CD8-positive, alpha-beta memory T cell (primary cell): ENCODE measurements around the gene FARS2. TPM values are rescaled to one million over a fixed set of nuclear protein-coding genes. Genes with fewer than 3 reads are reported as not detected.
"Not testable (repeated sequence)": the region's sequence is repeated elsewhere in the genome, so short reads cannot be mapped to it uniquely, and the experiment has no call there.

Experiments
- CTCF ChIA-PET: fragments of 350-600 bp; sonication (Branson Sonifier 250); formaldehyde crosslinking; loops from one replicate; lab custom pipeline; 2021; ENCODE audit warnings: antibody characterized with exemption; lab: Charles Lee
- POLR2A ChIA-PET: fragments of 350-600 bp; sonication (Branson Sonifier 250); formaldehyde crosslinking; loops from one replicate; lab custom pipeline; 2021; ENCODE audit warnings: antibody characterized with exemption; lab: Charles Lee
- DNase-seq, 5 donors: peaks; one replicate each; pipeline versions ENCODE4 v3.0.0 to v3.0.0-alpha.2; 2020 to 2022; ENCODE audit warnings: mixed read lengths in 1 of 5
- H3K27ac ChIP-seq: one replicate; pipeline ENCODE4 v1.7.0; 2013; ENCODE audit warnings: low read depth, mild to moderate bottlenecking, low read length, moderate library complexity
- H3K27me3 ChIP-seq: 2 replicates; pipeline ENCODE4 v1.7.0; 2013; ENCODE audit warnings: low read length, mild to moderate bottlenecking; ENCODE audit not compliant: insufficient read depth, poor library complexity, severe bottlenecking
- H3K36me3 ChIP-seq: 2 replicates; pipeline ENCODE4 v1.7.0; 2013; ENCODE audit warnings: mild to moderate bottlenecking, low read length, moderate library complexity; ENCODE audit not compliant: insufficient read depth
- H3K4me1 ChIP-seq: 2 replicates; pipeline ENCODE4 v1.7.0; 2013; ENCODE audit warnings: mild to moderate bottlenecking, low read length, moderate library complexity; ENCODE audit not compliant: insufficient read depth
- H3K4me3 ChIP-seq: 2 replicates; pipeline ENCODE4 v1.7.0; 2013; ENCODE audit warnings: mild to moderate bottlenecking, low read length
- H3K9me3 ChIP-seq: 2 replicates; pipeline ENCODE4 v1.7.0; 2013; ENCODE audit warnings: mild to moderate bottlenecking, low read length
- H3K27ac Mint-ChIP-seq, 8 donors: one replicate each; pipeline ENCODE4 v1.8.0; 2020 to 2021; ENCODE audit warnings: mixed read lengths in 8 of 8, mild to moderate bottlenecking in 6 of 8, inconsistent platforms in 3 of 8, moderate library complexity in 3 of 8
- H3K27me3 Mint-ChIP-seq, 2 donors: one replicate each; pipeline ENCODE4 v1.8.0; 2020 to 2021; ENCODE audit warnings: mixed read lengths in 2 of 2, mild to moderate bottlenecking in 1 of 2, moderate library complexity in 1 of 2
- H3K36me3 Mint-ChIP-seq, 3 donors: one replicate each; pipeline ENCODE4 v1.8.0; 2020 to 2021; ENCODE audit warnings: mixed read lengths in 3 of 3, inconsistent platforms in 1 of 3, mild to moderate bottlenecking in 1 of 3
- H3K4me1 Mint-ChIP-seq, 3 donors: one replicate each; pipeline ENCODE4 v1.8.0; 2020 to 2021; ENCODE audit warnings: mixed read lengths in 3 of 3, inconsistent platforms in 1 of 3, mild to moderate bottlenecking in 1 of 3
- H3K4me3 Mint-ChIP-seq, 7 donors: one replicate each; pipeline ENCODE4 v1.8.0; 2020 to 2021; ENCODE audit warnings: mixed read lengths in 7 of 7, mild to moderate bottlenecking in 6 of 7, moderate library complexity in 4 of 7, inconsistent platforms in 2 of 7
- H3K9me3 Mint-ChIP-seq, 5 donors: one replicate each; pipeline ENCODE4 v1.8.0; 2020 to 2022; ENCODE audit warnings: mixed read lengths in 5 of 5, mild to moderate bottlenecking in 3 of 5, moderate library complexity in 2 of 5, inconsistent platforms in 1 of 5
- polyA plus RNA-seq: library from polyadenylated mRNA; unstranded; fragments of 300-500 nt; fragmentation: Illumina TruSeq; gene quantifications from one replicate; pipeline ENCODE4 v1.2.3, GENCODE V29; 2021
- total RNA-seq, 2 experiments: library from RNA; stranded (reverse); gene quantifications; one replicate each; pipeline ENCODE4 v1.2.3, GENCODE V29; 2021

The FARS2 gene
- total and polyA plus RNA-seq, 3 experiments from 2014 or later: 24.5 to 26.0 (median 24.9) TPM

DNA sequence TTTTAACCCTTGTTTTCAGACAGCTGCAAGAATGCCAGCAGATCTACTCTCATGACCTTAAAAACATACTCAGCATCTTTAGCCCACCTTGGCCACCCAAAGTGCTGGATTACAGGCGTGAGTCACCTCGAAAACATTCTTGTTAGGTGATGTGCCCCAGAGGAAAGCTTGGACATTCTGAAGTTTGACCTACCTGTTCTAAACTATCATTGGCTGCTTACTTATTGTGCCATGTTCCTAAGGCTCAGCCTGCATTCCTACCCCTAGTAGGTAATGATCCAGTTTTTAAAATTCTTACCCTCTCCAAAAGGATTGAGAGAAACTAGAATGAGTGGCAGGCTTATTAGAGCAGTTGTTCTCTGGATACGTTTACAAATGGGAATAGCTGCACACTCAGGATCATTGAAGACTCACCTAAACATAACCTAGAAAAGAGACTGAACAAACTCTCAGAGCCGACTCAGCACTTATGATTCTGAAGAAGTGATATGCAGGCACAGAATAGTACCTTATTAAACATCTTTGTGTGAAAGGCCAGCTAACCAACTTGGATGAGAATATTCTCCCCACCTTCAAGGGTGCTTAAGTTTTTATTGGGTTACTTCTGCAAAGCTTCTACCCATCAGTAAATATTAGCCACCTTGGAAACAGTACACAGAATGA is 383.3 kb downstream of the FARS2 start:
- Histone ChIP-seq H3K36me3 (peaks cover 3% of the 10 kb centered on the region), H3K4me3 (no peak overlapping the region), H3K27ac (no peak overlapping the region), H3K9me3 (peaks cover 9% of the 10 kb centered on the region), H3K27me3 (no peaks in the 10 kb centered on the region), H3K4me1 (no peaks in the 10 kb centered on the region)
- CTCF ChIA-PET: no interaction called here
- DNase-seq: no peak
- Mint-ChIP-seq H3K27me3 (no peaks in the 10 kb centered on the region), H3K9me3 (peaks cover 3 to 15% (median 11%) of the 10 kb centered on the region in 5 donors), H3K4me1 (no peaks in the 10 kb centered on the region), H3K4me3 (no peak overlapping the region), H3K36me3 (peaks cover 14 to 17% (median 16%) of the 10 kb centered on the region in 3 donors), H3K27ac (no peak overlapping the region)
- POLR2A ChIA-PET: no interaction called here

GRCh38 chr6:5645328-5646290 is 384.3 kb downstream of the FARS2 start:
- H3K27me3 ChIP-seq: no peaks in the 10 kb centered on the region
- no peaks in the 10 kb centered on the region for H3K36me3 ChIP-seq
- no peak overlapping the region for H3K4me3 Mint-ChIP-seq
- no peak overlapping the region for H3K27ac ChIP-seq
- no peaks in the 10 kb centered on the region for H3K4me1 Mint-ChIP-seq
- CTCF ChIA-PET: no interaction called here
- DNase-seq: no peak
- POLR2A ChIA-PET: no interaction called here
- peaks cover 3 to 7% (median 4%) of the 10 kb centered on the region in 5 donors for H3K9me3 Mint-ChIP-seq
- H3K36me3 Mint-ChIP-seq: peaks cover 5 to 15% (median 9%) of the 10 kb centered on the region in 3 donors
- H3K4me1 ChIP-seq: no peaks in the 10 kb centered on the region
- H3K9me3 ChIP-seq: peaks cover 3% of the 10 kb centered on the region
- H3K4me3 ChIP-seq: no peak overlapping the region
- H3K27me3 Mint-ChIP-seq: no peaks in the 10 kb centered on the region
- H3K27ac Mint-ChIP-seq: peak overlapping the region in 1 of 8 donors; percentile 4

DNA sequence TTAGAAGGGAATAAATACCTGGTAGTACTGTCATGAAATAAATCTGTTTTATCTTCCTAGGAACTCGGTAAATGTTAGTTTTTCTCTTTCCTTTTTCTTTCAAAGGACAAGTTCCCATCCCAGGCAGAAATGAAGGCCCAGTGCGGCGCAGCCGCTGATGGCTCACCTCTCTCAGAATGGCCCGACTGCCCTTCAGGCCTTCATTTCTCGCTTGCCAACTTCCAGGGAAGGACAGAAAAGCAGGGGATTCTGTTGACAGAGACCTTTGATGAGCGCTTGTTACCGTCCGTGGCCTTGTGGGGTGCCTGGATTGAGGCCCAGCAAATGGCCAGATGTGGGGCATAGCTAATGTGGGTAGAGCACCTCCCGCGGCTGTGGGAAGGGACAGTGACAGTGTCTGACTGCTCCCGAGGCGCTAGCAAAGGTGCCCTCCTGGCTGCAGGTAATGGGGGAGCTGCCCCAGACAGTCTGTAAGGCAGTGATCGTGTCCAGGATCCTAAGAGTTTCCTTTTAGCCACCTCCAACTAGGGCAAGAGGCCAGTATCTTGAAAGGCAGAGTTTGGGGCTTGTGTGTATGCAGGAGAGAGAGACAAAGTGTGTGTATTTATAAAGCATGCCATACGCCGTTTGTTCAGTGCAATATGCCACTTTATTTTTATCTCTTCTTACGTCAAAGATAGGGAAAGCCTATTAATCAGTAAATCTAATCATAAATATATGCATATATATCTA is 391.3 kb downstream of the FARS2 start:
- H3K9me3 Mint-ChIP-seq: no peaks in the 10 kb centered on the region
- CTCF ChIA-PET: no interaction called here

DNA sequence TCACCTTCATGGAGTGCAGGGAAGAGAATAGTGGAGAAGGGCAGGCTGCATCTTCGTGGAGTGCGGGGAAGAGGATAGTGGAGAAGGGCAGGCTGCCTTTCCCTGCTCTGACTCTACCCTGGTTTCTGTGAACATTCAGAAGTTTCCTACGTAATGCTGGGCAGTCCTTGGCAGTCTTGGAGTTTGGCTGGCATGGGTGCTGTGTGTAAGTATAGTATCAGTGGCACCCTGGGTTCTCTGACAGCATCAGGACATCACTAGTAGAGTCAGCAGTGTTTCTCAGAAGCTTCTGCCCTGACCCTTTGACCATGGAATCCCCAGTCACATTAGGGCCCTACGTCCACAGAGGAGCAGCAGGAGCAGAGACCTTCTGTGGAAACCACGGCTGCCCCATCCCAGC is 392.5 kb downstream of the FARS2 start:
- H3K9me3 Mint-ChIP-seq: no peaks in the 10 kb centered on the region
- H3K4me1 Mint-ChIP-seq: peaks cover 0 to 2% (median 0%) of the 10 kb centered on the region in 3 donors
- peaks cover 20 to 25% (median 21%) of the 10 kb centered on the region in 3 donors for H3K36me3 Mint-ChIP-seq
- Histone ChIP-seq H3K36me3 (no peaks in the 10 kb centered on the region), H3K4me1 (no peaks in the 10 kb centered on the region), H3K27me3 (no peaks in the 10 kb centered on the region), H3K4me3 (no peak overlapping the region), H3K27ac (no peak overlapping the region), H3K9me3 (no peaks in the 10 kb centered on the region)
- POLR2A ChIA-PET: no interaction called here
- CTCF ChIA-PET: interaction anchor here (1.7 kb wide), 1 partner anchor 10 kb away, joined by 4 read pairs; no protein-coding TSS in a partner anchor
- no peaks in the 10 kb centered on the region for H3K27me3 Mint-ChIP-seq
- DNase-seq: no peak
- H3K27ac Mint-ChIP-seq: no peak overlapping the region
- no peak overlapping the region for H3K4me3 Mint-ChIP-seq

More for the DNA sequence above, 391.3 kb downstream of the FARS2 start:
- POLR2A ChIA-PET: no interaction called here
- no peak overlapping the region for H3K27ac ChIP-seq
- H3K27me3 ChIP-seq: no peaks in the 10 kb centered on the region
- no peak for DNase-seq
- H3K27ac Mint-ChIP-seq: no peak overlapping the region
- H3K4me1 ChIP-seq: no peaks in the 10 kb centered on the region
- H3K36me3 ChIP-seq: no peaks in the 10 kb centered on the region
- H3K4me3 ChIP-seq: no peak overlapping the region
- H3K36me3 Mint-ChIP-seq: peaks cover 20 to 28% (median 20%) of the 10 kb centered on the region in 3 donors
- H3K27me3 Mint-ChIP-seq: no peaks in the 10 kb centered on the region
- no peaks in the 10 kb centered on the region for H3K9me3 ChIP-seq
- peaks cover 0 to 2% (median 0%) of the 10 kb centered on the region in 3 donors for H3K4me1 Mint-ChIP-seq
- no peak overlapping the region for H3K4me3 Mint-ChIP-seq

DNA sequence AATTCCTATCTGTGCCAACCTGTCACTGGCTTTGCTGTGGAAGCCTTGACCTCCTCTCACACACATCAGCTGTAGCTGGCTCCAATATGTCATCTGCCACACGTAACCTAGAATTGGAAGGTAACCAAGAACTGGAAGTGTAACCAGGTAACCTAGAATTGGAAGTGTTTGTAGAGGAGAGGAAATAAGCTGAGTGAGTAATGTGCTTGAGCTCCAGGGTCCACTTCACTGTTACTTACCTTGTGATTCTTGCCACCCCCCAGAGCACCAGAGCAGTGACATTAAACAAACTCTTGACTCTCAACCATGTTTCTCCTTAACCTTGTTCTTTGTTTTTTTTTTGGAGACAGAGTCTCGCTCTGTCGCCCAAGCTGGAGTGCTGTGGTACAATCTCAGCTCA is 394.9 kb downstream of the FARS2 start:
- H3K4me1 ChIP-seq: no peaks in the 10 kb centered on the region
- H3K9me3 ChIP-seq: no peaks in the 10 kb centered on the region
- DNase-seq: no peak
- Mint-ChIP-seq H3K4me3 (no peak overlapping the region), H3K36me3 (peaks cover 16 to 21% (median 21%) of the 10 kb centered on the region in 3 donors), H3K27me3 (no peaks in the 10 kb centered on the region), H3K27ac (no peak overlapping the region), H3K4me1 (peaks cover 0 to 2% (median 0%) of the 10 kb centered on the region in 3 donors), H3K9me3 (no peaks in the 10 kb centered on the region)
- H3K27ac ChIP-seq: no peak overlapping the region
- POLR2A ChIA-PET: no interaction called here
- H3K36me3 ChIP-seq: no peaks in the 10 kb centered on the region
- no peak overlapping the region for H3K4me3 ChIP-seq
- CTCF ChIA-PET: no interaction called here
- no peaks in the 10 kb centered on the region for H3K27me3 ChIP-seq

GRCh38 chr6:5656695-5657094 is 395.4 kb downstream of the FARS2 start:
- H3K36me3 Mint-ChIP-seq: peaks cover 16 to 23% (median 19%) of the 10 kb centered on the region in 3 donors
- DNase-seq, H3K9me3 ChIP-seq, H3K4me1 ChIP-seq, H3K27me3 Mint-ChIP-seq, H3K4me1 Mint-ChIP-seq, H3K36me3 ChIP-seq, H3K9me3 Mint-ChIP-seq, POLR2A ChIA-PET, CTCF ChIA-PET, H3K4me3 ChIP-seq, H3K27me3 ChIP-seq, H3K4me3 Mint-ChIP-seq, H3K27ac ChIP-seq, H3K27ac Mint-ChIP-seq: not testable (repeated sequence)

GRCh38 chr6:5657684-5658430 is 396.5 kb downstream of the FARS2 start:
- Histone ChIP-seq H3K9me3 (no peaks in the 10 kb centered on the region), H3K27ac (no peak overlapping the region), H3K36me3 (no peaks in the 10 kb centered on the region), H3K4me3 (no peak overlapping the region), H3K27me3 (no peaks in the 10 kb centered on the region), H3K4me1 (no peaks in the 10 kb centered on the region)
- H3K4me3 Mint-ChIP-seq: no peak overlapping the region
- no peaks in the 10 kb centered on the region for H3K27me3 Mint-ChIP-seq
- peaks cover 16 to 23% (median 17%) of the 10 kb centered on the region in 3 donors for H3K36me3 Mint-ChIP-seq
- no peak for DNase-seq
- H3K9me3 Mint-ChIP-seq: no peaks in the 10 kb centered on the region
- H3K27ac Mint-ChIP-seq: no peak overlapping the region
- ChIA-PET POLR2A (no interaction called here), CTCF (no interaction called here)
- H3K4me1 Mint-ChIP-seq: peaks cover 0 to 2% (median 0%) of the 10 kb centered on the region in 3 donors
